ENCODE measurements around the gene WFDC5. TPM values are rescaled to one million over a fixed set of nuclear protein-coding genes. Genes with fewer than 3 reads are reported as not detected.

Gene WFDC5
- polyA plus RNA-seq, 1 of the 3 experiments (the other 2 are of a cell fraction): 0.08 TPM

GRCh38 chr20:45113865-45114264, 1.1 kb downstream of the WFDC5 start:
- Histone ChIP-seq H3K36me3 (replicated peaks in 1 of 2; ENCODE audit: control insufficient read depth in 1 of 2, insufficient read depth in 2 of 2, low read length in 1 of 2) (no peaks in the 10 kb centered on the region), H3K4me2 (no peak overlapping the region), H4K20me1 (ENCODE audit: insufficient read depth) (no peaks in the 10 kb centered on the region), H3K27ac (ENCODE audit: low read depth in 2 of 2, low read length in 1 of 2) (no peak overlapping the region), H3K9ac (no peak overlapping the region), H3K4me3 (ENCODE audit: low read depth in 2 of 2, low read length in 1 of 2) (no peak overlapping the region), H3K79me2 (ENCODE audit: insufficient read depth) (no peaks in the 10 kb centered on the region), H3K27me3 (ENCODE audit: insufficient read depth) (no peaks in the 10 kb centered on the region), H3F3A (replicated peaks; ENCODE audit: insufficient read depth) (no peaks in the 10 kb centered on the region), H3K9me3 (no peaks in the 10 kb centered on the region), H3K9me2 (no peaks in the 10 kb centered on the region), H3K4me1 (ENCODE audit: control insufficient read depth in 1 of 2, insufficient read depth in 2 of 2, low read depth in 1 of 2, low read length in 1 of 2) (no peaks in the 10 kb centered on the region), H2AFZ (ENCODE audit: low read depth) (no peak overlapping the region)
- DNase-seq: no peak
- CTCF ChIA-PET: interaction anchor here (1.2 to 13.3 kb wide), 5 partner anchors 10 to 657 kb away, joined by 3 to 158 read pairs (median 7); no protein-coding TSS in a partner anchor
- no peak for TF ChIP-seq YY1 (IDR thresholded peaks at IDR 0.05; ENCODE audit: low read depth)
- POLR2A ChIA-PET: no interaction called here
- WGBS (ENCODE audit: low lambda C conversion rate): 70% methylated on average over 3 of the region's 3 CpGs

DNA sequence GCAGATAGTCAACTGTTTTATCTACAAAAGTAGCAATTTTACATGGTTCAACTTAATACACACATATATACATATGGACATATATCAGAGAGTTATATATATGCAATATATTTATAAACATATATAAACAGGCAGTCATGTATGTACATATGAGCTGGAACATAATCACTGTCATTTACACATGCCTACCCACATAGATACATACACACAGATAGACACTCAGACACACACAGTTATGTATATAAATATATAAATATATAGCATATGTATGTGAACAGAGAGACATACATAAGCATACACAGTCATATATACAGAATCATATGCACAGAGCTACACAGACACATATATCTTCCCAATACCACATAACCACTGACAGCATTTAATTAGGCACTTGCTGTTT, 2.2 kb downstream of the WFDC5 start:
- no peak overlapping the region for H3K9ac ChIP-seq
- no peak overlapping the region for H3K4me2 ChIP-seq
- no peaks in the 10 kb centered on the region for H3F3A ChIP-seq (replicated peaks; ENCODE audit: insufficient read depth)
- TF ChIP-seq ELF1 (IDR thresholded peaks at IDR 0.05) (no peak), CTCF (IDR thresholded peaks at IDR 0.05) (no peak), RFX5 (IDR thresholded peaks at IDR 0.05; ENCODE audit: low read length) (no peak), ZBTB33 (IDR thresholded peaks at IDR 0.05; ENCODE audit: borderline replicate concordance, low read depth) (no peak), POLR2AphosphoS5 (IDR thresholded peaks at IDR 0.05; ENCODE audit: low read depth, low read length) (no peak), MEF2A (IDR thresholded peaks at IDR 0.05; ENCODE audit: borderline replicate concordance, low read depth) (no peak), NFIC (IDR thresholded peaks at IDR 0.05; ENCODE audit: borderline replicate concordance) (no peak)
- TF ChIP-seq, protein P1, sequence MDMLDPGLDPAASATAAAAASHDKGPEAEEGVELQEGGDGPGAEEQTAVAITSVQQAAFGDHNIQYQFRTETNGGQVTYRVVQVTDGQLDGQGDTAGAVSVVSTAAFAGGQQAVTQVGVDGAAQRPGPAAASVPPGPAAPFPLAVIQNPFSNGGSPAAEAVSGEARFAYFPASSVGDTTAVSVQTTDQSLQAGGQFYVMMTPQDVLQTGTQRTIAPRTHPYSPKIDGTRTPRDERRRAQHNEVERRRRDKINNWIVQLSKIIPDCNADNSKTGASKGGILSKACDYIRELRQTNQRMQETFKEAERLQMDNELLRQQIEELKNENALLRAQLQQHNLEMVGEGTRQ (IDR thresholded peaks at IDR 0.05; ENCODE audit: borderline replicate concordance, low read depth, low read length): no peak
- POLR2A ChIA-PET: no interaction called here
- no peak for DNase-seq
- no peaks in the 10 kb centered on the region for H3K79me2 ChIP-seq (ENCODE audit: insufficient read depth)
- H3K4me1 ChIP-seq (ENCODE audit: control insufficient read depth in 1 of 2, insufficient read depth in 2 of 2, low read depth in 1 of 2, low read length in 1 of 2): no peaks in the 10 kb centered on the region
- H3K27ac ChIP-seq (ENCODE audit: low read depth in 2 of 2, low read length in 1 of 2): no peak overlapping the region
- H2AFZ ChIP-seq (ENCODE audit: low read depth): no peak overlapping the region
- H3K27me3 ChIP-seq (ENCODE audit: insufficient read depth): no peaks in the 10 kb centered on the region
- H3K9me2 ChIP-seq: no peaks in the 10 kb centered on the region
- CTCF ChIA-PET: interaction anchor here (0.6 to 13.3 kb wide), 15 partner anchors 9 to 658 kb away, joined by 3 to 158 read pairs (median 5); no protein-coding TSS in a partner anchor
- no peaks in the 10 kb centered on the region for H4K20me1 ChIP-seq (ENCODE audit: insufficient read depth)
- H3K9me3 ChIP-seq: no peaks in the 10 kb centered on the region
- no peak overlapping the region for H3K4me3 ChIP-seq (ENCODE audit: low read depth in 2 of 2, low read length in 1 of 2)
- H3K36me3 ChIP-seq (replicated peaks in 1 of 2; ENCODE audit: control insufficient read depth in 1 of 2, insufficient read depth in 2 of 2, low read length in 1 of 2): no peaks in the 10 kb centered on the region

Measured in SK-N-SH (cell line).